HepG2 (cell line): ENCODE results near the gene MAT2A. TPM values are rescaled to one million over a fixed set of nuclear protein-coding genes. Genes with fewer than 3 reads are reported as not detected.
A peak's percentile ranks its signal among the peaks of the same experiment; 100 is the strongest.

ENCODE experiments used
- KDM2A ChIP-seq: sonication (generic); formaldehyde crosslinking; IDR thresholded peaks from 2 replicates; pipeline ENCODE4 v1.4.0; 2020; ENCODE audit warnings: low read depth, missing genetic modification reagents, borderline replicate concordance
- KDM5B ChIP-seq: sonication (generic); formaldehyde crosslinking; IDR thresholded peaks from 2 replicates; pipeline ENCODE4 v1.4.0; 2020; ENCODE audit warnings: missing genetic modification reagents, mild to moderate bottlenecking, borderline replicate concordance
- NFAT5 ChIP-seq: sonication (generic); formaldehyde crosslinking; IDR thresholded peaks from 2 replicates; pipeline ENCODE4 v1.4.0; 2020; ENCODE audit warnings: missing genetic modification reagents
- ZBTB38 ChIP-seq: sonication (generic); formaldehyde crosslinking; IDR thresholded peaks from 2 replicates; pipeline ENCODE4 v1.5.1; 2020; ENCODE audit warnings: mild to moderate bottlenecking, missing genetic modification reagents
- ZNF451 ChIP-seq: sonication (generic); formaldehyde crosslinking; IDR thresholded peaks from 2 replicates; pipeline ENCODE4 v1.5.0; 2020; ENCODE audit warnings: mild to moderate bottlenecking, missing genetic modification reagents
- ZNF678 ChIP-seq: sonication (generic); formaldehyde crosslinking; IDR thresholded peaks from 2 replicates; pipeline ENCODE4 v1.4.0; 2020; ENCODE audit warnings: mild to moderate bottlenecking, missing genetic modification reagents
- ZNF784 ChIP-seq: sonication (generic); formaldehyde crosslinking; IDR thresholded peaks from 2 replicates; pipeline ENCODE4 v1.5.1; 2020; ENCODE audit warnings: missing genetic modification reagents, mild to moderate bottlenecking, borderline replicate concordance
- polyA plus RNA-seq, 8 experiments: library from polyadenylated mRNA; depleted of rRNA in 3 of 8; stranded (reverse) in 7 of 8; unstranded in 1 of 8; fragments of >200 nt; fragmentation: Illumina TruSeq in 4 of 8; extraction: Trizol in 4 of 8; gene quantifications; 2 replicates each; pipeline versions ENCODE4 v1.2.1 to v1.2.3, GENCODE V29; 2011 to 2016; ENCODE audit warnings: low read depth in 4 of 8, missing spikeins in 1 of 8, mixed read lengths in 1 of 8; ENCODE audit not compliant: insufficient read depth in 1 of 8
- total RNA-seq, 5 experiments: library from RNA; depleted of rRNA; stranded (reverse); fragments of >200 nt; fragmentation: Illumina TruSeq; extraction: Trizol; gene quantifications; 2 replicates each; pipeline ENCODE4 v1.2.3, GENCODE V29; 2016; ENCODE audit warnings: low read depth in 1 of 5

MAT2A gene
- total and polyA plus RNA-seq, 2 of the 13 experiments (the other 11 are each of a cell fraction or from before 2014, with no cell fraction given) = 155 to 331 TPM

DNA sequence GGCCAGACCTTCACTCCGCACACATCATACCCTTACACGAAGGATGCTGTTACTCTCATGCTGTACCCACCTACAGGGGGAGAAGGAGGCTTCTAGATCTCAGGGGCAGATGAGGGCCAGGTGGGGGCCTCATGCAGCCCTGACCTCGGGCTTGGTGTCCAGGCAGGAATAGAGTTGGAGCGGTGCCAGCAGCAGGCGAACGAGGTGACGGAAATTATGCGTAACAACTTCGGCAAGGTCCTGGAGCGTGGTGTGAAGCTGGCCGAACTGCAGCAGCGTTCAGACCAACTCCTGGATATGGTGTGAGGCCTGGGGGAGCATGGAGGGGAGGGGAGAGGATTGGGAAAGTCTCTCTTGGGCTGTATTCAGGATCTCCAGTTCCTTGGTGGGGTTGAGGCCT lies 52.6 kb downstream of the MAT2A start (continued):
- TF ChIP-seq KDM5B (CRISPR knock-in tag) (0 out of 2 replicates have a peak, but pooled peaks have one; percentile 21), KDM2A (CRISPR knock-in tag) (no peak), ZNF784 (no peak), ZBTB38 (CRISPR knock-in tag) (peak; percentile 84), ZNF678 (CRISPR knock-in tag) (no peak), ZNF451 (CRISPR knock-in tag) (peak; percentile 35; the same call in 1 of the 2 replicates), NFAT5 (no peak)
